Neural cell (in vitro differentiated cells): ENCODE measurements around the gene KLHL2. TPM values are rescaled to one million over a fixed set of nuclear protein-coding genes. Genes with fewer than 3 reads are reported as not detected.
A peak's percentile ranks its signal among the peaks of the same experiment; 100 is the strongest.

ENCODE experiments used
- H2AFZ ChIP-seq: fragments of 200-600, 300-800 bp; sonication (generic), shearing (Covaris generic); 2 replicates; pipeline ENCODE4 v1.6.0; 2014; ENCODE audit warnings: low read depth, mild to moderate bottlenecking, antibody characterized with exemption, low read length, moderate library complexity
- H3F3A ChIP-seq: fragments of 200-600 bp; shearing (Covaris generic); 2 replicates; pipeline ENCODE4 v1.6.1; 2016; ENCODE audit warnings: mild to moderate bottlenecking, moderate library complexity, mixed read lengths, antibody characterized with exemption, low read length; ENCODE audit not compliant: insufficient read depth, poor library complexity, severe bottlenecking
- H3K27ac ChIP-seq: fragments of 200-600, 300-800 bp; sonication (generic), shearing (Covaris generic); 2 replicates; pipeline ENCODE4 v1.5.1; 2014; ENCODE audit warnings: mild to moderate bottlenecking, low read length, moderate library complexity
- H3K27me3 ChIP-seq: fragments of 300-800, 200-600 bp; sonication (generic), shearing (Covaris generic); 2 replicates; pipeline ENCODE4 v1.6.0; 2014; ENCODE audit warnings: mild to moderate bottlenecking, low read depth, low read length, moderate library complexity; ENCODE audit not compliant: insufficient read depth
- H3K36me3 ChIP-seq: fragments of 300-800, 200-600 bp; sonication (generic), shearing (Covaris generic); 2 replicates; pipeline ENCODE4 v1.5.1; 2014; ENCODE audit warnings: mild to moderate bottlenecking, antibody characterized with exemption, low read length, moderate library complexity; ENCODE audit not compliant: insufficient read depth
- H3K4me2 ChIP-seq: fragments of 300-800, 200-600 bp; sonication (generic), shearing (Covaris generic); 2 replicates; pipeline ENCODE4 v1.6.0; 2014; ENCODE audit warnings: mild to moderate bottlenecking, low read length
- H3K4me3 ChIP-seq: fragments of 300-800, 200-600 bp; sonication (generic), shearing (Covaris generic); 2 replicates; pipeline ENCODE4 v1.5.1; 2014; ENCODE audit warnings: mild to moderate bottlenecking, low read length, moderate library complexity
- H3K79me2 ChIP-seq: fragments of 200-600 bp; shearing (Covaris generic); replicated peaks from 2 replicates; pipeline ENCODE4 v1.6.0; 2014; ENCODE audit warnings: mild to moderate bottlenecking, low read length, moderate library complexity; ENCODE audit not compliant: insufficient read depth
- H3K9ac ChIP-seq: fragments of 300-800, 200-600 bp; sonication (generic), shearing (Covaris generic); 2 replicates; pipeline ENCODE4 v1.6.1; 2016; ENCODE audit warnings: mild to moderate bottlenecking, low read length, mixed read lengths
- H3K9me2 ChIP-seq: fragments of 200-600 bp; shearing (Covaris generic); 2 replicates; pipeline ENCODE4 v1.6.1; 2016; ENCODE audit warnings: mild to moderate bottlenecking, low read length, mixed read lengths; ENCODE audit not compliant: insufficient read depth
- H3K9me3 ChIP-seq: fragments of 200-600, 300-800 bp; sonication (generic), shearing (Covaris generic); 2 replicates; pipeline ENCODE4 v1.6.1; 2016; ENCODE audit warnings: mild to moderate bottlenecking, mixed run types, low read length, moderate library complexity, mixed read lengths
- H4K20me1 ChIP-seq: fragments of 200-600 bp; shearing (Covaris generic); 2 replicates; pipeline ENCODE4 v1.6.1; 2016; ENCODE audit warnings: mild to moderate bottlenecking, mixed run types; ENCODE audit not compliant: insufficient read depth
- CTCF ChIP-seq: fragments of 450-650 bp; IDR thresholded peaks from 2 replicates; pipeline ENCODE4 v1.5.1; 2014; ENCODE audit warnings: antibody characterized with exemption, mild to moderate bottlenecking, moderate library complexity; ENCODE audit not compliant: poor library complexity, severe bottlenecking
- EP300 ChIP-seq: fragments of 450-650 bp; conservative IDR thresholded peaks from 2 replicates; pipeline ENCODE4 v1.6.1; 2014; ENCODE audit warnings: antibody characterized with exemption, mild to moderate bottlenecking, moderate library complexity; ENCODE audit not compliant: poor library complexity, severe bottlenecking
- EZH2 ChIP-seq: fragments of 200-600, 300-800 bp; shearing (Covaris generic), sonication (generic); IDR thresholded peaks from 2 replicates; pipeline ENCODE4 v1.6.1; 2014; ENCODE audit warnings: antibody characterized with exemption, low read length, borderline replicate concordance, mild to moderate bottlenecking; ENCODE audit not compliant: insufficient read depth, poor library complexity, severe bottlenecking
- MXI1 ChIP-seq: fragments of 450-650 bp; conservative IDR thresholded peaks from 2 replicates; pipeline ENCODE4 v1.6.1; 2014; ENCODE audit warnings: antibody characterized with exemption, mild to moderate bottlenecking; ENCODE audit not compliant: poor library complexity, severe bottlenecking
- POLR2AphosphoS5 ChIP-seq: IDR thresholded peaks from 2 replicates; pipeline ENCODE4 v1.6.1; 2012
- RAD21 ChIP-seq: fragments of 450-650 bp; conservative IDR thresholded peaks from 2 replicates; pipeline ENCODE4 v1.6.1; 2014; ENCODE audit warnings: antibody characterized with exemption, mild to moderate bottlenecking, moderate library complexity
- REST ChIP-seq: IDR thresholded peaks from 2 replicates; pipeline ENCODE4 v1.6.1; 2012; ENCODE audit warnings: borderline replicate concordance
- SMC3 ChIP-seq: fragments of 450-650 bp; conservative IDR thresholded peaks from 2 replicates; pipeline ENCODE4 v1.6.1; 2014; ENCODE audit warnings: antibody characterized with exemption, mild to moderate bottlenecking, moderate library complexity; ENCODE audit not compliant: poor library complexity
- TAF1 ChIP-seq: IDR thresholded peaks from 2 replicates; pipeline ENCODE4 v1.6.1; 2012; ENCODE audit warnings: low read depth
- polyA plus RNA-seq: library from polyadenylated mRNA; depleted of rRNA; stranded (reverse); fragments of >200 nt; gene quantifications from 2 replicates; pipeline ENCODE4 v1.2.3, GENCODE V29; 2014

The KLHL2 gene
- polyA plus RNA-seq, 1 donor from 2014 or later: 42.8 TPM

GRCh38 chr4:165208741-165209388, 1.5 kb downstream of the KLHL2 start:
- H3K4me3 ChIP-seq: peak overlapping the region; percentile 89
- no peak for TF ChIP-seq MXI1
- TF ChIP-seq SMC3: no peak
- no peak for TF ChIP-seq CTCF
- no peaks in the 10 kb centered on the region for H3K9me3 ChIP-seq
- H2AFZ ChIP-seq: no peak overlapping the region
- no peaks in the 10 kb centered on the region for H3K36me3 ChIP-seq
- no peaks in the 10 kb centered on the region for H3K9me2 ChIP-seq
- H3K27ac ChIP-seq: no peak overlapping the region
- no peaks in the 10 kb centered on the region for H3K27me3 ChIP-seq
- no peaks in the 10 kb centered on the region for H3F3A ChIP-seq
- no peaks in the 10 kb centered on the region for H4K20me1 ChIP-seq
- peak overlapping the region; percentile 76 for H3K4me2 ChIP-seq
- H3K79me2 ChIP-seq: peaks cover 31% of the 10 kb centered on the region
- H3K9ac ChIP-seq: no peak overlapping the region

GRCh38 chr4:165209796-165210195, 2.4 kb downstream of the KLHL2 start:
- Histone ChIP-seq H3K9me3 (no peaks in the 10 kb centered on the region), H3F3A (no peaks in the 10 kb centered on the region), H4K20me1 (no peaks in the 10 kb centered on the region), H3K27me3 (no peaks in the 10 kb centered on the region), H3K9me2 (no peaks in the 10 kb centered on the region), H2AFZ (no peak overlapping the region), H3K9ac (no peak overlapping the region), H3K36me3 (no peaks in the 10 kb centered on the region), H3K79me2 (peaks cover 31% of the 10 kb centered on the region), H3K4me3 (peak overlapping the region; percentile 89), H3K4me2 (peak overlapping the region; percentile 14), H3K27ac (no peak overlapping the region)
- TF ChIP-seq REST (no peak), EZH2 (no peak), MXI1 (no peak), CTCF (no peak), SMC3 (no peak), EP300 (no peak), RAD21 (no peak), TAF1 (no peak), POLR2AphosphoS5 (no peak)
